HG03108 (cell line): ENCODE results near the gene ARL5B.
"Not testable (repeated sequence)": the region's sequence is repeated elsewhere in the genome, so short reads cannot be mapped to it uniquely, and the experiment has no call there.

Experiments used
- ATAC-seq: cut with Tn5 transposase; IDR thresholded peaks from one replicate; pipeline ENCODE4 v1.9.1; 2021; ENCODE audit warnings: moderate library complexity; ENCODE audit not compliant: unreplicated experiment

ARL5B gene

GRCh38 chr10:18659125-18659818 lies at the start of gene ARL5B:
ARL5B (plus strand) TSS chr10:18659431; CDS start chr10:18659638, 207 bp downstream.
- peak; percentile 71 for ATAC-seq

DNA sequence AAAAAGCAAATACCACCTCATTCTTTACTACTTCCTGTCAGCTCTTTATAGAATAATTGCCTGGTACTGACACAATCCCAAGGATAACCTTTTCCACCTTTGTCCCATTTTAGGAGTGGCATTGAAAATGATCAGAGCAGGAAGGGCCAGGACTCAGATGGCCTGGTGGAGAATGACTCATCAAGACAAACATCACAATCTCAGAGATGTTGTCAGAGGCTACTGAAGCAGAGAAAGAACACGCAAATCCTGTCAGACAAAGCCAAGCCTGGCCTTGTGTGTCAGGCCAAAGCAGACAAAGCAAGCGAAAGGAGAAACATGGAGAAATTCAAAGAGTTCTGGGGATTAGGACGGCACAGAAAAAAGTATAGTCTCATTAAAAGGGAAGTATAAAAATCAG lies 48.7 kb upstream of the ARL5B start:
- no peak for ATAC-seq

DNA sequence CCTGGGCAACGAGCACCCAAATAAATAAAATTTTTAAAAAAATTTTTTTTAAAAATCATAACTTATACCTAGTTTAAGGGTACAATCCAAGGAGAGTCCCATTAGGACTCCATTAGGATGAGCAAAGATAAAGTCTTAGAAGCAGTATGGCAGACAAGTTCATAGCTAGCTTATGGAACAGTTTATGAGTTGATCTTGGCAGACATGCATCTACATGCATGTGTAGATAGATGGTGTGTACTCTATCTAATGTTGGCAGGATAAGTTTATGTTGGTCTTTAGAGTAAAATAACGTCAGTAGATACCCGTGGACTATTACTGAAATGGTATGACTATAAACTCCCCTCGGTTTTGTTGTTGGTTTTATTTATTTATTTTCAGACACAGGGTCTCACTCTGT lies 48.1 kb upstream of the ARL5B start:
- no peak for ATAC-seq

DNA sequence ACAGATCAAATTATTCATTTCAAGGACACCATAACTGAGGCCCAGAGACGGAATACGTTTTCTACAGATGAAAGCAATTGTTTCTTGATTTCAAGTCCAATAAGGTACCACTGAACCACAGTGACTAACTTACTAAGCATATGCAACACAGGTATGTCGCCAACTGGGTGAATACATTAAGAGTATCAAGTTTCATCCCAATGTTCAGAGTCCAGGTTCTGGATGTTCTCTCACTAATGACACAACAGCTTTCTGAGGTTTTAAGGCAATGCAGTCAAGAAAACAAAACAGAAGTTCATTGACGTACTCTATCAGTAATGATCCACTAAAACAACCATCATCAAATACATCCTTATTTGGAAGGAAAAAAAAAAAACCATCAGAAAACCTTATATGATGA lies 43.6 kb upstream of the ARL5B start:
- no peak for ATAC-seq

DNA sequence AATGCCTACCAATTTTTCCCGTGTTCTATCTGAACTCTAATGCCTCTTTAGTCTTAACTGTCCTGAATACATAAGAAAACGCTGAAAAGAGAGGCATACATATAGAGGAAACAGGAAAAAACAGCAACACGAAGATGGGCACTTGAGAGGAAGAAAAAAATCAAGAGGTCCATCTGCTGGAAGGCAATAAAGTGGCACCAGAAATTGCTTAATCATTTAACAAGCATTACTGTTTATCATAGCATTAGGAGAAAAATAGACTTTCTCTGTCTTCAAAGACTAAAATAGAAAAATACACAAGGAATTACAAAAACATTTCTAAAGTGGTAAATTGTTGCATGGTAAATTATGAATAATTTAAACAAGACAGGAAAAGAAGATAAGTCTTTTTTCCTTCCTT lies 42.9 kb upstream of the ARL5B start:
- ATAC-seq: no peak

DNA sequence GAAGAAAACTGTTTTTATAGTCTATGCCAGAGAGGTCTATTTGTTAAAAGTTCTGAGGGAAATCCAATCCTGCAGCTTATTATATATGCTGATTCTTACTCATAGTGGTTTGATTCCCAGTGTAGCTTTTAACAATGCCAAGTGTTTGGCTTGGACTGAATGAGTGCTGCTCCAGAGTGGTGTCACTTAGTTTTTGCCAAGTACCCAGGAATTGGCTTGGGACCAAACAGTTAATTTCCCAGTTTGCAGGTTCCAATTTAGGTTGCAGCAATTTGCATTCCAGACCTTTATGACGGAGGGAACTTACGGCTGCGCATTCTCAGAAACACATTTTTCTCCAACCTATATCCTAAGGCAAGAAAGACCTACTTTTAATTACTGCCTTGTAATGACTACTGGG lies 40.2 kb upstream of the ARL5B start:
- no peak for ATAC-seq

DNA sequence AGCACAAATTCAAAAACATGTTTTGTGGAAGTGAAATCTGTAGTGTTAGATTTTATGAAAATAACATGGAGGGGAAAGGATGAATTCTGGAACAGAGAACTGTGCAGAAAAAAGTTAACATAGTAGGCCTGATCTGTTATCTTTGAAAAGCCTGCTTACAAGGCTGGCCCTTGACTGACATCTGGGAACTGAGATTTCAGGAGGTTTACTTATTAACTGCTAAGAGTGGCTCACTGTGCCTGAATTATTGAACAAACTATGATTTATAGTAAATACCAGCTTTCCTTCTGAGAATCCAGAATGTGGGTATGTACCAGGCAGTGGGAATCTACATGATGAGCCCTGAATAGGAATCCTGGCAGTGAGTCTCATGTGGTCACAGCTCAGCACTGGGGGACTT lies 38.4 kb upstream of the ARL5B start:
- ATAC-seq: no peak

DNA sequence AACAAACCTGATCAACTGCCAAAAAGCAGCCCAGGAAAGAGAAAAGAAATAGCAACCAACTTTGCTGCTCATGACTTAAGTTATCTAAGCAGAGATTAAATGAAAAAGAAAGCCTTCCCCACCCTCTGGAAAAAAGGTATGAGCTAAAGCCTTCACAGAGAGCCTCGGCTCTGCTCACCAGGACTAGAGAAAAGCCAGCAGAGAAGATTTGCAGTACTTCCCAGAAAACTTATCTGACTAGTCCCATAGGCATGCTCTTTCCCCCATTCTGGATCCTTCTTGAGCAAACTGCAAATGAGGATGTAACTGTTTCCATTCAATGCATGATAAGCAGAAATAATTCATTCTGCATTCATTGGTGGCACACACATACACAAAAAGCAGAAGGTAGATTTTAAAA lies 35.6 kb upstream of the ARL5B start:
- not testable (repeated sequence) for ATAC-seq

DNA sequence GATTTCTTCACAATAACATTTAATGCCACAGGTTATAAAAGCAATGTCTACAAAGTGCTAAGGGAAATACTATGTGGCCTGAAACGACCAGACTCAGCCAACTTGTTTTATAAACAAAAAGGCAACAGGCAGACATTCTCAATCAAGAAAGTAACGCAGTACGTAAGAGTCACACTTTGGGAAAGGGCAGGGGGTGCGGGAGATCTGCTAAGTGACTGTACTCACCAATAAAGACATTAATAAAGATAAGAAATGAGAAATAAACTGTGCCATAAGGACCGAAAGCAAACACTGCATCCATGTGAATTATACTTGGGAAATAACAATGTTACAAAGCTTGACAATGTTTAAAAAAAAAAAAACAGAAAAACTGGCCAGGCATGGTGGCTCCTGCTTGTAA lies 33.3 kb upstream of the ARL5B start:
- ATAC-seq: no peak

DNA sequence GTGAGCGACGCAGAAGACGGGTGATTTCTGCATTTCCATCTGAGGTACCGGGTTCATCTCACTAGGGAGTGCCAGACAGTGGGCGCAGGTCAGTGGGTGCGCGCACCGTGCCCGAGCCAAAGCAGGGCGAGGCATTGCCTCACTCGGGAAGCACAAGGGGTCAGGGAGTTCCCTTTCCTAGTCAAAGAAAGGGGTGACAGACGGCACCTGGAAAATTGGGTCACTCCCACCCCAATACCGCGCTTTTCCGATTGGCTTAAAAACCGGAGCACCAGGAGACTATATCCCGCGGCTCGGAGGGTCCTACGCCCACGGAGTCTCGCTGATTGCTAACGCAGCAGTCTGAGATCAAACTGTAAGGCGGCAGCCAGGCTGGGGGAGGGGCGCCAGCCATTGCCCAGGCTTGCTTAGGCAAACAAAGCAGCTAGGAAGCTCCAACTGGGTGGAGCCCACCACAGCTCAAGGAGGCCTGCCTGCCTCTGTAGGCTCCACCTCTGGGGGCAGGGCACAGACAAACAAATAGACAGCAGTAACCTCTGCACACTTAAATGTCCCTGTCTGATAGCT lies 31.7 kb upstream of the ARL5B start:
- not testable (repeated sequence) for ATAC-seq

DNA sequence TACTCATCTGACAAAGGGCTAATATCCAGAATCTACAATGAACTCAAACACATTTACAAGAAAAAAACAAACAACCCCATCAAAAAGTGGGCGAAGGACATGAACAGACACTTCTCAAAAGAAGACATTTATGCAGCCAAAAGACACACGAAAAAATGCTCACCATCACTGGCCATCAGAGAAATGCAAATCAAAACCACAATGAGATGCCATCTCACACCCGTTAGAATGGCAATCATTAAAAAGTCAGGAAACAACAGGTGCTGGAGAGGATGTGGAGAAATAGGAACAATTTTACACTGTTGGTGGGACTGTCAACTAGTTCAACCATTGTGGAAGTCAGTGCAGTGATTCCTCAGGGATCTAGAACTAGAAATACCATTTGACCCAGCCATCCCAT lies 26.7 kb upstream of the ARL5B start:
- ATAC-seq: not testable (repeated sequence)

- no peak for ATAC-seq
Observed at GRCh38 chr10:18635995-18636394, 23.2 kb upstream of the ARL5B start.

DNA sequence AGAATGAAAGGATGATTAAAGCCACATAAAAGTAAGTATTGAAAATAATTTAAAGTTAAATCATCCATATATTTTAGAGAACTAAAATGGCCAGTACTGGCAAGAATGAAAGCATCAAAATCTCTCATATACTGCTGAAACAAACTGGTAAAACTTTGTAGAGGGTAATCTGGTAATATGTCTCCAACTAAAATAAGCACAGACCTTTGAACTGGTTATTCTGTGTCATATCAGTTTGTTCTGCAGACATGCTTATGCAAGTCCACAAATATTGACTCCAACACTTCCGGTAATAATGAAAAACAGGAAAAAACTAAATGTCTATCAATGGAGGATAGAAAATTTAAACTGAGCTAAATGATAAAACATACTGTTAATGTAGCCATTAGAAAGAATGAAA lies 21.8 kb upstream of the ARL5B start:
- not testable (repeated sequence) for ATAC-seq

DNA sequence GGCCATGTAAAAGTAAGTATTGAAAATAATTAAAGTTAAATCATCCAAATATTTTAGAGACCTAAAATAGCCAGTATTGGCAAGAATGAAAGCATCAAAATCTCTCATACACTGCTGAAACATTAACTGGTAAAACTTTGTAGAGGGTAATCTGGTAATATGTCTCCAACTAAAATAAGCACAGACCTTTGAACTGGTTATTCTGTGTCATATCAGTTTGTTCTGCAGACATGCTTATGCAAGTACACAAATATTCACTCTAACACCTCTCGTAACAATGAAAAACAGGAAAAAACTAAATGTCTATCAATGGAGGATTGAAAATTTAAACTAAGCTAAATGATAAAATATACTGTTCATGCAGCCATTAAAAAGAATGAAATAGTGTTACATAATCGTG lies 19.5 kb upstream of the ARL5B start:
- not testable (repeated sequence) for ATAC-seq

GRCh38 chr10:18647151-18647550 lies 12.1 kb upstream of the ARL5B start:
- ATAC-seq: no peak

- no peak for ATAC-seq
Observed at GRCh38 chr10:18647945-18648344, 11.3 kb upstream of the ARL5B start.

DNA sequence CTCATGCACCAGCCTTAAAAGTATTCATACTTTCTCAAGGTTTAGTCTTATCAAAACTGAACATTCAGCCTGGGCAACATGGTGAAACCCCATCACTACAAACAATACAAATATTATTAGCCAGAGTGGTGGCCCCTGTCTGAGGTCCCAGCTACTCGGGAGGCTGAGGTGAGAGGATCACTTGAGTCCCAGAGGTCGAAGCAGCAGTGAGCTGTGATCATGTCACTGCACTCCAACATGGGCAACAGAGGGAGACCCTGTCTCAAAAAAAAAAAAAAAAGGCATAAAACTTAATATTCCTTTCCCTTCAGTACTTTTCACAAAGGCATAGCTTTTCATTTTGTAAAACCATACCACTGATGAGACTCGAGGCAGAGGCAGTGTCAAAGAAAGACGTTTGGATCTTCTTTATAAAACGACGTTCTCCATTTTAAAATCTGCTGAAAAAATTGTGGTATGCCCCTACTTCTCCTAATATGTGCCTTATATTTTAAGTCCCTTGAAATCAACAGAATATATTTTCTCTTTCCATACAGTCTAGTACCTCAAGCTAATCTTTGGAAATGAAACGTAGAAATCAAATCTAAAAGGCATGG lies 9.8 kb upstream of the ARL5B start:
- ATAC-seq: no peak

DNA sequence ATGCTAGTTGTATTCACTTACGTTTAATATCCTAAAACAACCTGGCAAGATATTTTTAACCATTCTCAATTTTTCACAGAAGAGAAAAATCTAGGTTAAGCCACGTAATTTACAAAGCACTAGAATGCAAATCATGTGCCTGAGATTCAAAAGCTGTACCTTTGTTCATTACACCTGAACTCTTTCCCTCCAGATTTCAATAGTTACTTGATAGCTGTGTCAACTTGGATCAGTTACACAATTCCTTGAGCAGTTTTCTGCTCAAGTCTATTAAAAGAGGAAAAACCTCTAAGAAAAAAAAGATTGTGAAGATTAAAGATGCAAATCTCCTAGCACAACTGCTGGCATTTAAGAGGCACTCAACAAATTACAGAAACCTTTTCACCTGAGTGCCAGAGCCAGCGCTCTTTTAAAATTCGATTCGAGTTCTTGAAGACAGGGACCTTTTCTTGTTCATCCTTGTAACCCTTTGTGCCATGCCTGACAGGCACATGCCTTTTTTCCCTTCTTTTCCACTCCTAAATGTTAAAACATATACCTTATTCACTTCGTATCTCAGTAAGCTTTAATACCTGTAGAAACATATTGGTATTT lies 8.7 kb upstream of the ARL5B start:
- ATAC-seq: no peak

DNA sequence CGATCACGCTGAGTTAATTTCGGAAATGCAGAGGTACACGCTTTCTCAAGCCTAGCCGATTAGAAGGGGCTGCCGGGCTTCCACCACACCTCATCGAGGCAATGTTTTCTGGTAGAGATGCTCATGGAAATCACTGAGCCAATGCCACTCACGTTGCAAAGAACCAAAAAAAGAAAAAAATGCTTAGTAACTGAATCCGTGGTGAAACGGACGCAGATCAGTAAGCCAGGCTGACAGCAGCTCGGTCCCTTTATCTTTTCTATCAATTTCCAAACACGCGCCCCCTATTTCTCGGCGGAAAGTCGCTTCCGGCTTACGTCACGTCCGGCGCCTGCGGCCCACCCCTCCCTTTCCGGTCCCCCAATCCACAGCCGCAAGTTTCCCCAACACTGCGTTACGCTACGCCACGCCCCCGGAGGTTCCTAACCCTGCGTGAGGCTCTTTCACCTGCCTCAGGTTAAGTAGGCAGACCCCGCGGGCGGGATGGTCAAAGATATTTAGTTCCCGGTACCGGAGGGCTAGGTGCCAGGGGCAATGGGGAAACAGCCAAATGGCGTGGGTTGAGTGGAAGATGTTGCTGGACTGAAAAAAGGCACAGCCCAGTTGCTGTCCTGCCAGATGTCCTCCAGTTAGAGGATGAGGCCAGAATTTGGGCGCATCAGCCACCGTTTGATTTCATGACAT lies 7.8 kb upstream of the ARL5B start, which contains the start of gene NSUN6:
Gene NSUN6 (minus strand): TSS at position 264 of the 684 bp plus-strand sequence. CDS start 384 bp downstream, outside the sequence.
- ATAC-seq: peak; percentile 96

DNA sequence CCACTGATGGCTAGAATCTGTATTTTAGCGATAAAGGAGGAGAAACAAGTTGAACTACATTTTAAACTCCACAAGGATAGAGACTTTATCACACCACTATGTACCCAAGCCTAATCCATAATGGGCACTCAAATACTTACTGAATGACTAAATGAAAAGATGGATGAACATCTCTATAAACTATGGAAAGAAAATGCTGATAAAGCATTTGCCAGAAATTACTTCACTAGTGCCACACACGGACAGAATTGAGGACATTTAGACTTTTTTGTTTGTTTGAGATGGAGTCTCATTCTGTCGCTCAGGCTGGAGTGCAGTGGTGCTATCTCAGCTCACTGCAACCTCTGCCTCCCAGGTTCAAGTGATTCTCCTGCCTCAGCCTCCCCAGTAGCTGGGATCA lies 6.1 kb upstream of the ARL5B start:
- ATAC-seq: no peak

DNA sequence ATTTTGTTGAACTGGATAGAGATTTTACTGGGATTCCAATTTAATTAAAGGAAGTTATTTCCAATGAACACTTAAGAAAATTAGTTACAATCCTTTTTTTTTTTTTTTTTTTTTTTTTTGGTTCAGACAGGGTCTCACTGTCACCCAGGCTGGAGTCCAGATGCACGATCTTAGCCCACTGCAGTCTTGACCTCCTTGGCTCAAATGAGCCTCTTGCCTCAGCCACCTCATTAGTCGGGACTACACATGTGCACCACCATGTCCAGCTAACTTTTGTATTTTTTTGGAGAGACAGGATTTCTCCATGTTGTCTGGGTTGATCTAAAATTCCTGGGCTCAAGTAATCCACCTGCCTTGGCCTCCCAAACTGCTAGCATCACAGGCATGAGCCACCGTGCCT lies 2.5 kb upstream of the ARL5B start:
- ATAC-seq: no peak
